Thoracic aorta (tissue), 2 donors: ENCODE results near the gene SLC1A5. TPM values are rescaled to one million over a fixed set of nuclear protein-coding genes. Genes with fewer than 3 reads are reported as not detected.
"Not testable (repeated sequence)": the region's sequence is repeated elsewhere in the genome, so short reads cannot be mapped to it uniquely, and the experiment has no call there.

Experiments
- ATAC-seq: fragments of 150-250 bp; one replicate; pipeline ENCODE4 v1.8.0; 2017; ENCODE audit warnings: low read depth; ENCODE audit not compliant: insufficient number of reproducible peaks, low FRiP score
- DNase-seq: peaks from one replicate; pipeline ENCODE4 v3.0.0-alpha.2; 2020; ENCODE audit warnings: low spot score
- H3K27ac ChIP-seq, 2 donors: fragments of 200-600 bp; sonication (generic); 1 replicate in 1 of 2; 2 replicates in 1 of 2; pipeline ENCODE4 v1.5.1; 2016; ENCODE audit warnings: mild to moderate bottlenecking in 2 of 2, moderate library complexity in 2 of 2
- H3K27me3 ChIP-seq: fragments of 200-600 bp; sonication (generic); replicated peaks from 2 replicates; pipeline ENCODE4 v1.6.0; 2016; ENCODE audit warnings: mild to moderate bottlenecking; ENCODE audit not compliant: insufficient read depth
- H3K36me3 ChIP-seq: fragments of 200-600 bp; sonication (generic); one replicate; pipeline ENCODE4 v1.5.1; 2016
- H3K4me1 ChIP-seq, 2 donors: fragments of 200-600 bp; sonication (generic); 1 replicate in 1 of 2; 2 replicates in 1 of 2; pipeline versions ENCODE4 v1.5.1 to v1.6.0; 2016; ENCODE audit warnings: low read depth in 2 of 2, mild to moderate bottlenecking in 1 of 2; ENCODE audit not compliant: control insufficient read depth in 1 of 2
- H3K4me3 ChIP-seq: fragments of 200-600 bp; sonication (generic); 2 replicates; pipeline ENCODE4 v1.5.1; 2016; ENCODE audit warnings: mild to moderate bottlenecking
- H3K9me3 ChIP-seq: fragments of 200-600 bp; sonication (generic); 2 replicates; pipeline ENCODE4 v1.5.1; 2016
- CTCF ChIP-seq: fragments of 200-600 bp; sonication (generic); IDR thresholded peaks from one replicate; pipeline ENCODE4 v1.5.1; 2019; ENCODE audit warnings: antibody characterized with exemption
- total RNA-seq, 2 donors: library from RNA; depleted of rRNA; stranded (reverse); fragments of >200 nt; gene quantifications; one replicate each; pipeline versions ENCODE4 v1.1.0 to v1.2.3, GENCODE V29; 2016

Gene SLC1A5
- total RNA-seq, 2 donors from 2014 or later, result 48.7 to 66.2 TPM

DNA sequence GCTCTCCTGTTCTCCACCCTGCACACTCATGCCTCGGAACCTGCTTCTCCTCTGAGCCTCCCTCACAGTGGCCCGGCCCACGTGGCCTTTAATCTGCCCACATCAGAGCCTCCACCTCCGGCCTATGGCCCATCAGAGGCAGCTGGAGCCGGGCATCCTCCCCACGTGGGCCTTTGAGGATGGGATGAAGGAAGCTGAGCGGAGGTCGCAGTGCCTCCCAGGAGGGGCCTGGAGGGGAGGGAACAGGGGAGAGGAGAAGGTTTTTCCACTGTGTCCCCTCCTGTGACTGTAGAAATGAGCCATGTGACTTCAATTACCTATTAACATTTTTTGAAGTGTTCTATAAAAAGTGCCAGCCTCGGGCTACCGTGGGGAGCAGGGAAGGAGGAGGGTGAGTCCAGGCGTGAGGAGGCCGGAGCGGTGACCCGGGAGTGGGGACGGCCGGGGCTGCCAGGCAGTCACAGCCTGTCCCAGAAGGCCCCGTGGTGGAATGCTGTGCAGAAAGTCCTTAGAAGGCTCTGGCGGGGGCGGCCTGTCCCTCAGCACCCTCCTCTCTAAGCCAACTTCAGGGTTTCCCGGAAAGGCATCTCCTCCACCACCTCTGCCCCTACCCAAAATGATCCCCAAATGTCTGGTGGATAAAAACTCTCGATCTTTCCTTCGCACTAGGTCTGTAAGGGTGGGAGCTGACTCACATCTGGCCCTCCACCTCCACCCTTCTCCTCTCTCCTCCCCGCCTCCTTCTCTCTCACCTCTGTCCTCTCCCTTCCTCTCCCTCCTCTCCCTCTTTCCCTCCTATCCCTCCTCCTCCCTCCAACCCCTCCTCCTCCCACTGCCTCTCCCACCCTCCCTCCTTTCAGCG lies 24.8 kb upstream of the SLC1A5 start:
- Histone ChIP-seq H3K9me3 (no peaks in the 10 kb centered on the region), H3K4me1 (peaks cover 7 to 23% of the 10 kb centered on the region in 2 donors), H3K4me3 (no peak overlapping the region), H3K27ac (peak overlapping the region; percentile 90 to 97), H3K27me3 (no peaks in the 10 kb centered on the region), H3K36me3 (no peaks in the 10 kb centered on the region)
- TF ChIP-seq CTCF, result no peak
- no peak for DNase-seq
- ATAC-seq, result peak; percentile 71

DNA sequence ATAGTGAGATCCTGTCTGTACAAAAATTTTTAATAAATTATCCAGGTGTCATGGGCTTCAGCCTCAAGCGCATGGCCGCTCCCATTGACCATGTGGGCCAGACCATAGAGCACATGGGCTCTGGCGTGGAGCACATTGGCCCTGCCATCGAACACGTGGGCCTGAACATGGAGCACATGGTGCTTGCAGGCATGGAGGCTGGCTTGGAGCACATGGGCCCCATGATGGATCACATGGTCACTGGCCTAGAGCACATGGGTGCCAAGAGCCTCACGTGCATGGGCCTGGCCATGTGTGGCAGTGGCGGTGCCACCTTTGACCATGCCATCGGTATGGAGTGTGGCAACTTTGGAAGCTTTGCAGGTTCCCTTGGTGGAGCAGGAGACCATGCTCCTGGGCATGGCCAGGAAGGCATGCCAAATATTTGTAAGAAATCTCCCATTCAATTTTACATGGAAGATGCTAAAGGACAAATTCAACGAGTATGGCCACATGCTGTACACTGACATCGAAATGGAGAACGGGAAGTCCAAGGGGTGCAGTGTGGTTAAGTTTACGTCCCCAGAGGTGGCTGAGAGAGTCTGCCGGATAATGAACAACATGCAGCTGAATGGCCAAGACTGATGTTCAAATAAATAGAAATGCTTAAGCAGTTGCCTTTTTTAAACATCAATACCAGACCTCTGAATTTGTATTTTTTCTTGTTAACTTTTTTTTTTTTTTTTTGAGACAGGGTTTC lies 21.3 kb upstream of the SLC1A5 start:
- H3K27ac ChIP-seq, result no peak overlapping the region
- peaks cover 7 to 20% of the 10 kb centered on the region in 2 donors for H3K4me1 ChIP-seq
- no peaks in the 10 kb centered on the region for H3K36me3 ChIP-seq
- TF ChIP-seq CTCF, result no peak
- no peaks in the 10 kb centered on the region for H3K27me3 ChIP-seq
- DNase-seq (no peak), ATAC-seq (no peak)
- H3K4me3 ChIP-seq, result no peak overlapping the region
- H3K9me3 ChIP-seq, result no peaks in the 10 kb centered on the region

DNA sequence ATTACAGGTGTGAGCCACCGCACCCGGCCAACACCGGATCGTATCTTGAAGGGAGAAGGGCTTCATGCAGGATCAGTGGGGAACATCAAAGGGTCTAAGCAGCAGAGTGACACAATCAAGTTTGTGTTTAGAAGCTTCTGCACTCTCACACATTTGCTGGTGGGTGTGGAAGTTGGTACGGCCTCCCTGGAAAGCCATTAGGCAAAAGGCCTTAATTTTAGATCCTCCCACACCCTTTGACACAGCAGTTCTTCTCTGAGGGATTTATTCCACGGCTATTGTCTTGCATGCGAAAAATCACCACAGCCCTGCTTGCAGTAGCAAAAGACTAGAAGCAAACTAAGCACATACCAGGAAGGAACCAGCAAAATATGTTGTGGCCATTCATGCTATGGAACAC lies 18.3 kb upstream of the SLC1A5 start:
- Histone ChIP-seq H3K36me3 (no peaks in the 10 kb centered on the region), H3K4me3 (no peak overlapping the region), H3K27me3 (no peaks in the 10 kb centered on the region), H3K9me3 (no peaks in the 10 kb centered on the region), H3K27ac (no peak overlapping the region), H3K4me1 (no peaks in the 10 kb centered on the region)
- no peak for TF ChIP-seq CTCF
- DNase-seq (no peak), ATAC-seq (no peak)

GRCh38 chr19:46804432-46804831 lies 16.0 kb upstream of the SLC1A5 start:
- not testable (repeated sequence) for H3K9me3 ChIP-seq, H3K27me3 ChIP-seq, H3K4me3 ChIP-seq, H3K36me3 ChIP-seq, ATAC-seq, H3K27ac ChIP-seq, DNase-seq, H3K4me1 ChIP-seq

GRCh38 chr19:46803555-46803954 lies 15.2 kb upstream of the SLC1A5 start:
- H3K4me3 ChIP-seq, result no peak overlapping the region
- no peaks in the 10 kb centered on the region for H3K36me3 ChIP-seq
- no peak for DNase-seq
- no peak for TF ChIP-seq CTCF
- H3K9me3 ChIP-seq, result no peaks in the 10 kb centered on the region
- ATAC-seq, result no peak
- H3K4me1 ChIP-seq, result no peaks in the 10 kb centered on the region
- no peak overlapping the region for H3K27ac ChIP-seq
- H3K27me3 ChIP-seq, result no peaks in the 10 kb centered on the region
